ES-I3 (cell line): ENCODE results near the gene C6orf62.
"Not testable (repeated sequence)": the region's sequence is repeated elsewhere in the genome, so short reads cannot be mapped to it uniquely, and the experiment has no call there.

ENCODE experiments used
- H3K36me3 ChIP-seq: 2 replicates; pipeline ENCODE4 v1.6.1; 2013; ENCODE audit warnings: mild to moderate bottlenecking, low read length, control low read depth, moderate library complexity; ENCODE audit not compliant: insufficient read depth
- H3K4me1 ChIP-seq: 2 replicates; pipeline ENCODE4 v1.6.1; 2013; ENCODE audit warnings: mild to moderate bottlenecking, control low read depth, low read length; ENCODE audit not compliant: insufficient read depth
- H3K9ac ChIP-seq: 2 replicates; pipeline ENCODE4 v1.6.1; 2013; ENCODE audit warnings: low read depth, mild to moderate bottlenecking, low read length, moderate library complexity
- H3K9me3 ChIP-seq: 2 replicates; pipeline ENCODE4 v1.6.1; 2013; ENCODE audit warnings: mild to moderate bottlenecking, low read length, moderate library complexity; ENCODE audit not compliant: control insufficient read depth, insufficient read depth

The C6orf62 gene

GRCh38 chr6:24696097-24696496 lies 22.9 kb downstream of the C6orf62 start:
- Histone ChIP-seq H3K9ac (no peak overlapping the region), H3K36me3 (peaks cover 2% of the 10 kb centered on the region; the same call in 1 of the 2 replicates), H3K9me3 (no peaks in the 10 kb centered on the region), H3K4me1 (no peaks in the 10 kb centered on the region)

DNA sequence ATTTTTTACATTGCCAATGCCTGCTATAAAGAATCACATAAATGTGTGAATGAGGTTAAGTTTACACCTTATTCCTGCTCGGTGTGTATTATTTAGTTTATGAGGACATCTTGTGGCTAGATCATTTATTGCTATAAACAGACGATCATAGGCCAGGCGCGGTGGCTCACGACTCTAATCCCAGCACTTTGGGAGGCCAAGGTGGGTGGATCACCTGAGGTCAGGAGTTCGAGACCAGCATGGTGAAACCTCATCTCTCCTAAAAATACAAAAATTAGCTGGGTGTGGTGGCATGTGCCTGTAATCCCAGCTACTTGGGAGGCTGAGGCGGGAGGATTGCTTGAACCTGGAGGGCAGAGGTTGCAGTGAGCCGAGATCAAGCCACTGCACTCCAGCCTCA lies 23.3 kb downstream of the C6orf62 start:
- not testable (repeated sequence) for H3K36me3 ChIP-seq, H3K4me1 ChIP-seq, H3K9ac ChIP-seq, H3K9me3 ChIP-seq

DNA sequence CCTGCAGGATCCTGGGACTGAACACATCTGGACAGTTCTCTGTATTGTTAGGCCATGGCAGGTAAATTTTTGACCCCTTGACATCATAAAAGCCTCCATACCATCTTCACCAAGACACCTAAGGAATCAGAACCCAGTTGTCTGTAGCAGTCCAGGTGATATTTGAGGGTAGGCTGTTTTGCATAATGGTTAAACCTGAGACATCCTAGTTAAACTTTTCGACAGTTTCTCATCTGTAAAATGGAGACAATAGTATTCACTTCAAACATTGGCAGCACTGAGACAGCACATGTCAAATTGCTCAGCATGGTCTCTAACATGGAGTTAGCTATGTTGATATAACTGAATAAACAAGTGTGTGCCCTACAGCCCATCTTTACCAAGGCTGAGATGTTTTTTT lies 24.8 kb downstream of the C6orf62 start:
- Histone ChIP-seq H3K9me3 (no peaks in the 10 kb centered on the region), H3K9ac (no peak overlapping the region), H3K36me3 (no peaks in the 10 kb centered on the region; the same call in 1 of the 2 replicates), H3K4me1 (0 out of 2 replicates have a peak, but pooled peaks cover 5% of the 10 kb centered on the region)

- no peak overlapping the region for H3K9ac ChIP-seq
- no peaks in the 10 kb centered on the region for H3K9me3 ChIP-seq
- 0 out of 2 replicates have a peak, but pooled peaks cover 5% of the 10 kb centered on the region for H3K4me1 ChIP-seq
- H3K36me3 ChIP-seq: no peaks in the 10 kb centered on the region; the same call in 1 of the 2 replicates
These were observed 25.9 kb downstream of the C6orf62 start for GRCh38 chr6:24692848-24693592.

- Histone ChIP-seq H3K4me1 (0 out of 2 replicates have a peak, but pooled peaks cover 5% of the 10 kb centered on the region), H3K36me3 (no peaks in the 10 kb centered on the region), H3K9ac (no peak overlapping the region)
These were observed 26.5 kb downstream of the C6orf62 start for GRCh38 chr6:24692415-24692814.

GRCh38 chr6:24692003-24692402 lies 27.0 kb downstream of the C6orf62 start:
- H3K36me3 ChIP-seq: no peaks in the 10 kb centered on the region
- H3K9me3 ChIP-seq: no peaks in the 10 kb centered on the region
- no peak overlapping the region for H3K9ac ChIP-seq
- H3K4me1 ChIP-seq: 0 out of 2 replicates have a peak, but pooled peaks cover 5% of the 10 kb centered on the region

More at GRCh38 chr6:24692415-24692814, 26.5 kb downstream of the C6orf62 start:
- H3K9me3 ChIP-seq: no peaks in the 10 kb centered on the region

DNA sequence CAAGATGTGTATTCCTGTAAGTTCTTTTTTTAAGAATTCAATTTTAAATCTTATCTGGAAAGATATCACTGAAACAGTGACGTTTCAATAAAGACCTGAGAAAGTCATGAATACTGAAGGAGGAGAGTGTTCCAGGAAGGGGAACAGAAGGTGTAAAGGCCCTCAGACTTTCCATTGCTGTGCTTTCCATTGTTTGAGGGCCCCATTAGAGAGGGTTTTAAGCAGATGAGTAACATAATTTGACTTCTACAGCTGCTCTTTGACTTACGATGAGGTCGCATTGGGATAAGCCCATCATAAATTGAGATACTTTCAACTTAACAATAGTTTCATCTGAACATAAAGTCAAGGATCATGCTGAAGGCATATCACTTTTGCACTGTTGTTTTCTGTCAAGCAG lies 27.4 kb downstream of the C6orf62 start:
- Histone ChIP-seq H3K4me1 (0 out of 2 replicates have a peak, but pooled peaks cover 5% of the 10 kb centered on the region), H3K36me3 (no peaks in the 10 kb centered on the region), H3K9ac (no peak overlapping the region), H3K9me3 (no peaks in the 10 kb centered on the region)

- H3K9ac ChIP-seq: no peak overlapping the region
These were observed 28.4 kb downstream of the C6orf62 start for GRCh38 chr6:24690593-24690992.

GRCh38 chr6:24689964-24690363 lies 29.0 kb downstream of the C6orf62 start:
- Histone ChIP-seq H3K36me3 (no peaks in the 10 kb centered on the region; the same call in 1 of the 2 replicates), H3K9me3 (no peaks in the 10 kb centered on the region), H3K4me1 (0 out of 2 replicates have a peak, but pooled peaks cover 5% of the 10 kb centered on the region), H3K9ac (no peak overlapping the region)

More at GRCh38 chr6:24690593-24690992, 28.4 kb downstream of the C6orf62 start:
- no peaks in the 10 kb centered on the region for H3K9me3 ChIP-seq
- no peaks in the 10 kb centered on the region; the same call in 1 of the 2 replicates for H3K36me3 ChIP-seq
- H3K4me1 ChIP-seq: 0 out of 2 replicates have a peak, but pooled peaks cover 5% of the 10 kb centered on the region

DNA sequence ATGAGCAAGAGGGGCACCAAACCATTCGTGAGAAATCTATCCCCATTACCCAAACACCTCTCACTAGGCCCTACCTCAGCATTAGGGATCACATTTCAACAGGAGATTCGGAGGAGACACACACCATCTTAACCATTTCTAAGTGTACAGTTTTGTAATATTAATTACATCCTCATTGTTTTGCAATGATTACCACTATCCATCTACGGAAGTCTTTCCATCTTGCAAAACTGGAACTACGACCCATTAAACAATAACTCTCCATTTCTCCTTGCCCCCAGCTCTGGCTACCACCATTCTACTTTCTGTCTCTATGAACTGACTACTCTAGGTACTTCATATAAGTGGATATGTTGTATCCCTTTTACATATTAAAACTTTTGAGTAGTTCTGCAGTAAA lies 32.0 kb downstream of the C6orf62 start:
- Histone ChIP-seq H3K36me3 (no peaks in the 10 kb centered on the region; the same call in 1 of the 2 replicates), H3K4me1 (peaks cover 12% of the 10 kb centered on the region), H3K9ac (no peak overlapping the region), H3K9me3 (no peaks in the 10 kb centered on the region)

DNA sequence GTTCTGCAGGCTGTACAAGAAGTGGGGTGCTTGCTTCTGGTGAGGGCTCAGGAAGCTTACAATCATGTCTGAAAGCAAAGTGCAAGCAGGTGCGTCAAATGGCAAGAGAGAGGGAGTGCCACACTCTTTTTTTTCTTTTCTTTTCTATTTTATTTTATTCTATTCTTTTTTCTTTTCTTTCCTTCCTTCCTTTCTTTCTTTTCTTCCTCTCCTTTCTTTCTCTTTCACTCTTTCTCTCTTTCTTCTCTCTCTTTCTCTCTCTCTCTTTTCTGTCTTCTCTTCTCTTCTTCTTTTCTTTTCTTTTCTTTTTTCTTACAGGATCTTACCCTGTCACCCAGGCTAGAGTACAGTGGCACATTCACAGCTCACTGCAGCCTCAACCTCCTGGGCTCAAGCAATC lies 32.5 kb downstream of the C6orf62 start:
- no peaks in the 10 kb centered on the region; the same call in 1 of the 2 replicates for H3K36me3 ChIP-seq
- H3K9ac ChIP-seq: no peak overlapping the region
- peaks cover 12% of the 10 kb centered on the region for H3K4me1 ChIP-seq
- no peaks in the 10 kb centered on the region for H3K9me3 ChIP-seq

GRCh38 chr6:24683297-24684296 lies 35.4 kb downstream of the C6orf62 start:
- H3K36me3 ChIP-seq: no peaks in the 10 kb centered on the region; the same call in 1 of the 2 replicates
- H3K4me1 ChIP-seq: peaks cover 7% of the 10 kb centered on the region
- peak overlapping the region; percentile 10; the same call in 1 of the 2 replicates for H3K9ac ChIP-seq
- no peaks in the 10 kb centered on the region for H3K9me3 ChIP-seq

- H3K9me3 ChIP-seq: no peaks in the 10 kb centered on the region
- H3K36me3 ChIP-seq: no peaks in the 10 kb centered on the region
- H3K9ac ChIP-seq: no peak overlapping the region
- H3K4me1 ChIP-seq: peaks cover 7% of the 10 kb centered on the region
These were observed 38.4 kb downstream of the C6orf62 start for GRCh38 chr6:24680582-24680981.

DNA sequence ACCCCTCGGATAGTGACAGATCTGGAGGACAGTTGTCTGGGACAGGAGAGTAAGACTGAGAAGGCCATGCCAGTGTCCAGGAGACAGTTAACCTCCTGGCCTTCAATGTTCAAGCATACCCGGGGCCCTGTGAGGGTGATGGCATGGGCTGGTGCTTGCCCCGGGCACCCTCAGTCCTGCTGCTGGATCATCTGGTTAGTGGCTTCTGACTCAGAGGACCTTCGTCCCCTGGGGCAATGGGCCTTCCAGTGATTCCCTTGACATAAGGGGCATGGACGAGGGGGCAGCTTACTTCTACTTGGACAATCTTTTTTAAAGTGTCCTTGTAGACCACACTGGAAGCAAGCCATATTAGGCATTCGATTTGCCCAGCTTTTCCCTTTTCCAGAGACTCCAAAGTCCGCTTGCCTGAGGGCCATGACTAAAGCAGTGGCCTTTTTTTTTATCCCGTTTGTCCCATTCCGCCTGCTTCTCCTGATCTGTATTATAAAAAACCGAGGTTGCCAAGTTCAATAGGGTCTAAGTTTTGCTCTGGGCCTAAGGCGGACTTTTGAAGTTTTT lies 40.1 kb downstream of the C6orf62 start:
- not testable (repeated sequence) for H3K9ac ChIP-seq, H3K9me3 ChIP-seq, H3K36me3 ChIP-seq, H3K4me1 ChIP-seq
